A673 (cell line): ENCODE data around the gene B3GNT2.

Experiments
- EZH2 ChIP-seq: fragments of 200-600 bp; sonication (generic); IDR thresholded peaks from 2 replicates; pipeline ENCODE4 v1.6.1; 2017; ENCODE audit warnings: borderline replicate concordance, low read depth, mild to moderate bottlenecking, mixed read lengths, antibody characterized with exemption, low read length; ENCODE audit not compliant: poor library complexity, severe bottlenecking
- TF ChIP-seq, protein P1 (sequence below): fragments of 300-800, 200-600 bp; sonication (generic); conservative IDR thresholded peaks from 2 replicates; pipeline ENCODE4 v1.5.1; 2017; ENCODE audit warnings: low read depth, mild to moderate bottlenecking, antibody characterized with exemption, low read length, moderate library complexity, mixed read lengths

DNA sequence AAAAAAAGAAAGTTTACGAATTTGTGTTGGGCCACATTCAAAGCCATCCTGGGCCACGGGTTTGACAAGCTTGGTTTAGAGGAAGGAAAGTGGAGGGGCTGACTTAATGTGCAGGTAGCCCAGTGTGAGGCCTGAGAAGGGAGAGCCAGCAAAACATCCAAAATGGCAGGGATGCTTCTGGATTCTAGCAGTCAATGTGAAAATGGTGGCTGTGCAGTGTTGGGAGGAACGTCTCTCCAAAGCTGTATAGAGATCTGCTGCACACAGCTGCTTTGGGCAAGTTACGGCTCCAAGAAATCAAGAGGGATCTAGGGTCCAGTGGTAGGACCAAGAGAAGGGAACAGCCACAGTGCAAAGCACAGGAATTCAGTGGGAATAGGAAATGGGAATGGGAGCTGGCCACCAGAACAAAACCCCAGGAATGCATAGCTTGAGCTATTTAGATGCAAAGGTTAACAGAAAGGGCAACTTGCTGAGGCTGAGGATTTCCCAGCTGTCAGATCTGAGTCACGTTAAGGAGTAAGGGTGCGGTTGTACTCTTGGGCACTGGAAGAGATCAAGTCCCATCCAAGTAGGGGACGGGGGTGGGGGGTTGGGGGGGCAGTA lies 70.6 kb downstream of the B3GNT2 start:
- no peak for TF ChIP-seq EZH2
- TF ChIP-seq, protein P1, sequence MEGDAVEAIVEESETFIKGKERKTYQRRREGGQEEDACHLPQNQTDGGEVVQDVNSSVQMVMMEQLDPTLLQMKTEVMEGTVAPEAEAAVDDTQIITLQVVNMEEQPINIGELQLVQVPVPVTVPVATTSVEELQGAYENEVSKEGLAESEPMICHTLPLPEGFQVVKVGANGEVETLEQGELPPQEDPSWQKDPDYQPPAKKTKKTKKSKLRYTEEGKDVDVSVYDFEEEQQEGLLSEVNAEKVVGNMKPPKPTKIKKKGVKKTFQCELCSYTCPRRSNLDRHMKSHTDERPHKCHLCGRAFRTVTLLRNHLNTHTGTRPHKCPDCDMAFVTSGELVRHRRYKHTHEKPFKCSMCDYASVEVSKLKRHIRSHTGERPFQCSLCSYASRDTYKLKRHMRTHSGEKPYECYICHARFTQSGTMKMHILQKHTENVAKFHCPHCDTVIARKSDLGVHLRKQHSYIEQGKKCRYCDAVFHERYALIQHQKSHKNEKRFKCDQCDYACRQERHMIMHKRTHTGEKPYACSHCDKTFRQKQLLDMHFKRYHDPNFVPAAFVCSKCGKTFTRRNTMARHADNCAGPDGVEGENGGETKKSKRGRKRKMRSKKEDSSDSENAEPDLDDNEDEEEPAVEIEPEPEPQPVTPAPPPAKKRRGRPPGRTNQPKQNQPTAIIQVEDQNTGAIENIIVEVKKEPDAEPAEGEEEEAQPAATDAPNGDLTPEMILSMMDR: no peak
